Measurements from ENCODE around the gene RUNX1.

Gene RUNX1

DNA sequence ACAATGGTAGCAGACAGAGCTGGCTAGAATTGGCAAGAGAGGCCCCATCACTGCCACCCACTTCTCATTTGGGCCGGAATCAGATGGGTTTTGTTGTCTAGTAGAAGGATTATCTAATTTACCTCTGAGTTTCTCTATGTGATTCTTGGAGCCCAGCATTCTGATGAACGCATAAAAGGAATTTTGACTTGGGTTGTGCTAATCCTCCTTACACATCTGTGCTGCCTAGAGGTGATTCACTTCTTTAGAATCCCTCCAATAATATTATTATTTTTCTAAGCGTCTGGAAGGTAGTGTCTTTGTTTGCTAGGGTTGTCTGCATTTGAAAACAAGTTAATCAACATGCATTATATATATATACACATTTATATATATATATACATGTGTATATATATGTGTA, 118.1 kb downstream of the RUNX1 start:
- in situ Hi-C loops (cut with MboI; ENCODE audit: low sequenced_read_pairs), result no loop called here

DNA sequence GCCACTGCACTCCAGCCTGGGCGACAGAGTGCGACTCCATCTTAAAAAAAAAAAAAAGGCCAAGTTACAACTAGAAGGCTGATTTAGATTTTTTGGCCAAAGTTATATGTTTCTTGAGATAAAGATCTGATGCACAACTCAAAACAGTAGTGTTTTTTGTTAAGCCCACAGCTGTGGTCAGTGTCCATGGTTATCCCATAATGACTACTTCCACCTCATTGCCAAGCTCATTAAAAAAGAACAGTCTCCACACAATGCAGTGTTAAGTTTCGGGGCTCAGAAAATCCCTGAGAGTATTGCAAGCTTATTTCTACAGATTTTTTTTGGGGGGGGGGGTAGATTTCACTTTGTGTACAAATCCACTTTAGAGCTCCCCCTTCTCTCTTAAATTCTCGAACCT, 120.5 kb downstream of the RUNX1 start:
- in situ Hi-C loops (cut with MboI; ENCODE audit: low sequenced_read_pairs), result no loop called here

DNA sequence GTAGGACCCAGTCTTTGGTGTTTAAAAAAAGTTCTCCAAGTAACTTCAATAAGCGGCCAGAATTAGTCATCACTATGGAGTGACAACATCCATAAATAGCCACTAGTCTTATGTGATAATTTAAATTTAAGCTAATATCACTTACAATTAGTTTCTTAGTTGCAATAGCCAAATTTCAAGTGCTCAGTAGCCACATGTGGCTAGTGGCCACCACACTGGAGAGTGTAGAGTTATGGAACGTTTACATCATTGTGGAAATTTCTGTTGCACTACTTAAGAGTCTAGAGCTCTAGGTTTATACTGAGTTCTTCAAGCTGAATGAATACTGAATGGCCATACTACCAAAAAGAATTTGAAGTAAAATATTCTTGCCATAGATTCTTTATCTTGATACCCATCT, 121.1 kb downstream of the RUNX1 start:
- in situ Hi-C loops (cut with MboI; ENCODE audit: low sequenced_read_pairs), result no loop called here

DNA sequence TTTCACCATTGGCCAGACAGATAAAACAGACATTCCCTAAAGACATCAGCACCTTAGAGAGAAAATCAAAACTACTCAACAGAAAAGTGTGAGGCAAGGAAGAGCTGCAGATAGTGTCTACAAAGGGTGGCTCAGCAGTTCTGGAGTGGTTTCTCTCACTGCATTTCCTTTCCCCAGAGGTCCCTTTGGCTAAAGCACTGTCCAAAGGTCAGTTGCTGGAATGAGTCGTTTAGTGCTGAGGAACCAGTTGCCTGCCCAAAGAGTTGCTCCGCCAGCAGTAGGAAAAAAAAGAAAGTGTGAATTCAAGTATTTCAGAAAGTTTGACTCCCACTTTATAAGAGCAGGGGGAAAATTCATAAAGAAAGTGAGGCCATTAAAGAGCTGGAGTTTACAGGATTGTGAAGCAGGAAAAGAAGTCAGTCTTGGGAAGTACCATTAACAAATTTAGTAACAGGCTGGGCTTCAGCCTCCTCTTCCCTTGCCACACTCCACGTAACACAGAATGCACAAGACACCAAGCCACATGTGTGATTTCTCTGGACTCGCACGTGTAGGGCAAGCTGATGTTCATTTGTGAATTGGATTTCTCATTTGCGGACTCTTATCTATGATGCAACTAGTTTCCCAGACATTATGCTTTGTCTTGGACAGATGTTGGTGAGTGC, 122.2 kb downstream of the RUNX1 start:
- in situ Hi-C loops (cut with MboI; ENCODE audit: low sequenced_read_pairs), result no loop called here

DNA sequence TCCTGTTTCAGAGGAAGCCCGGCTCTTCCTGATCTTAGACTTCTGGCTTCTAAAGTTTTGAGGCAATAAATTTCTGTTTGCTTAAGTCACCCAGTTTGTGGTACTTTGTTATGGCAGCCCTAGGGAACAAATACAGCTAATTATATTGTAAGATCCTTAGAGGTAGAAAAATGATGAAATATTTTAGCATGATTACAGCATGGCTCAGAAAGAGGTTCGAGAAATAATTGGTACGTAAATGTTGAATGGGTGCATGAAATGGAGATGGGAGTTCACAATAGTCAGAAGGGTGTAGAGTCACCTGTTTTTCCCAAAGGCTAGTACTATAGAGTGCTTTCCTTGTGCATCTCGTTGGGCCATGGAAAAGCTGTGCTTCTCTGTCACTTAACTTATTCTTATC, 123.5 kb downstream of the RUNX1 start:
- in situ Hi-C loops (cut with MboI; ENCODE audit: low sequenced_read_pairs), result no loop called here

DNA sequence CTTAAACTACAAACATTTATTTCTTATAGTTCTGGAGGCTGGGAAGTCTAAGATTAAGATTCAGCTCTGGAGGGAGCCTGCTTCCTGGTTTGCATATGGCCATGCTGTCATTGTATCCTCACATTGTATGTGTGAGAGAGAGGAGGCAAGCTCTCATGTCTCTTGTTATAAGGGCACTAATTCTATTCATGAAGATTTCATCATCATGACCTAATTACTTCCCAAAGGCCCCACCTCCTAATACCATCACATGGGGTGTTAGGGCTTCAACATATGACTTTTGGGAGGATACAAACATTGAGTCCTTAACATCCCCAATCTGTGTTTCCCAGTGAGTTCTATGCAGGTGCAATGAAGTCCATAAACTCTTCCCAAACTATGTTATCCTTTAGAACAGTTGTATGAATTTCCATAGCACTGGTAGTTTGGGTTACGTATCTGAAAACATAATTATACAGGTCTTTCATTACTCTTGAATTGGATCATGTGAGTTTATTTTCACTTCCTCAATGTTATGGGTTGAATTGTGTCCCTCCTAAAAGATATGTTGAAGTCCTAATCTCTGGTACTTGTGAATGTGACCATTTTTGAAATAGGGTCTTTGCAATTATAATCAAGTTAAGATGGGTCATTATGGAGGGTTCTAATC, 124.2 kb downstream of the RUNX1 start:
- in situ Hi-C loops (cut with MboI; ENCODE audit: low sequenced_read_pairs), result no loop called here

DNA sequence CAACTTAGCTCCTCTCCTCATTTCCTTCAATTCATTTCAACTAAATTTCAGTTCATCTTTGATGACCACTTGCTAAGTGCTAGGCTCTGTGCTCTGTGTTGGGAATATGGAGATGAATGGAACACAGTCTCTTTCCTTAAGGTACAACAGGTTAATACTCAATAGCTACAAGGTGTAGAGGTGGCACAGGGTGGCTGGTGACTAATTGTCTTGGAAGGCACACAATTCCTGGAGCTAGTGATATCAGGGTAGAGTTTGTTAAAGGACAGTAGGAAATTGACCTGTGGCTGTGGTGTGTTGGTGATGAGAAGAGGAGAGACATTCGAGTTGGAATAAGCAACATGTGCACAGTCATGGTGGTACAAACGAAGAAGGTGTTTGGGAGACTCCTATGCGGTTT, 124.9 kb downstream of the RUNX1 start:
- in situ Hi-C loops (cut with MboI; ENCODE audit: low sequenced_read_pairs), result no loop called here

DNA sequence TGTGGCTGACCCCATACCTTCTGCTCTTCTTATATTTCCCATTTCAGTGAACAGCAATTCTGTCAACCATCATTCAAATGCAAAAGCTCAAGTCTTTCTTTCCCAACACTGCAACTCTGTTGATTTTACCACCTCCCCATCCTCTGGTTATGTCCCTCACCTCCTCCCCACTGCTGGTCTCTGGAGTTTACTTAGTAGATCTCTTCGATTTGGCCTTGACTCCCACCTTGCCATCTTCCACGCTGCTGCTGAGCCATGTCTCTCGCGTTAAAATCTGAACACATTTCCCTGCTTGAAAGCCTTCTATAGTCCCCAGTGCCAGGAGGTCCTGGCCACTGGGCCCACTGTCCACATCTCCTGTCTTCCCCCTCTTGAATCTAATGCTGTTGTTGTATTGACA, 125.5 kb downstream of the RUNX1 start:
- in situ Hi-C loops (cut with MboI; ENCODE audit: low sequenced_read_pairs), result no loop called here

DNA sequence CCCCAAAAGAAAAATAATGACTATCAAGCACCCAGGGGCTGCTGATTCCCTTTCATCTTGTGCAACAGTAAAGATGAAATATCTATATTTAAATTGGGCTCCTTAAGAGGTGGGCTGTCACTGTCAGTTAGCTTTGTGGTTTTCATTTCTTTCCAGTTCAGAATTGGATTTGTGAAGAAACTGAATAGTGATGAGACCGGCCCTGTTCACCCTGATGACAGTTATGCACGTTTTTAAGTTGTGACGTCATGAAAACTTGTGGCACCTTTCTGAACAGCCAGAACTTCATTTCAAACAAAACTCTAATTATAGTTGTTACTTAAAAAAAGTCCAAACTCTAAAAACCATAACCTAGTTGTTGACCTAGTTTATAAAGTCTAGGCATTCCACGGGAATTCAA, 125.9 kb downstream of the RUNX1 start:
- in situ Hi-C loops (cut with MboI; ENCODE audit: low sequenced_read_pairs), result no loop called here

DNA sequence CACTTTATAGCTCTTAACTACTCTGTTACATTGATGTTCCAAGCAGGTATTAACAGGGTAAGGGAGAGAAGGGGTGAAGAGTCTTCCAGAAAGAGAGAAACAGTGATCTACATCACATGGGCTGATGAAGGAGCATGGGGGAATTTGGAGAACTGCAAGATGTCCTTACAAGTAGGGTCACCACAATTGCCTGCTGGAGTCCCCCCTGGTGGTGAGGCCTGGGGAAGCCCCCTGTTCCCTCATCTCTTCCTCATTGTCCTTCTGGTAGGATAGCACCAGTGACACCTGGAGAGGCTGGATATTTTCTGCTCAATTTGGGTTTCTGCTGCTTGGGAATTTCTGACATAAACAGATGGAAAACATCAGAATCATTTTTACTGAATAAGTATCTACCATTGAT, 126.6 kb downstream of the RUNX1 start:
- in situ Hi-C loops (cut with MboI; ENCODE audit: low sequenced_read_pairs), result no loop called here

DNA sequence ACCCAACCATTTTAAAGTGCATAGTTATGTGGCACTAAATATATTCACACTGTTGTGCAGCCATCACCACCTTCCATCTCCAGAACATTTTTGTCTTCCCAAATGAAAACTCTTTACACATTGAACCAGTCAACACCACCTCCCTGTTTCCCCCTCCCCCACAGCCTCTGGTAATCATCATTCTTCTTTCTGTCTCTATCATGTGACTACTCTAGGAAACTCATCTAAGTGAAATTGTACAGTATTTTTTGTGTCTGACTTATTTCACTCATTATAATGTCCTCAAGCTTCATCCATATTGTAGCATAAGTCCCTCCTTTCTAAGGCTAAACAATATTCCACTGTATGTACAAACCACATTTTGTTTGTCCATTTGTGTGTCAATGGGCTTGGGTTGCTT, 128.0 kb downstream of the RUNX1 start:
- in situ Hi-C loops (cut with MboI; ENCODE audit: low sequenced_read_pairs), result no loop called here

DNA sequence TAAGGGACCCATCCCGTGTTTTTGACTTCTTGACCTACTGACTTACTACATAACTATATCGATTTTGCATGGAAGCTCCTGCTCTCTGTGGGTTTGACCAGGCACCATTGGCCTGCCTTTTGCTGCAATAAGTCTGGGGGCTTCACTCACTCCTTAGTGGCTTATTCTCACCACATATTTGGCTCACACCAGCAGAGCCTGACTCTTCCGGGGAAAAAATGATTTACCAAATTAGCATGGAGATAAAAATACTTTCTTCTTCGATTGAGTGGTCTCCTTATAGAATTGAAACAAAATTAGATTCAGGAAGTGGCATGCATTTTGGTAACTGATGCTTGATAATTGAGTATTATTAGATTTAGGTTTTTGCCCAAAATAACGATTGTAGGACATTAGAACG, 129.7 kb downstream of the RUNX1 start:
- in situ Hi-C loops (cut with MboI; ENCODE audit: low sequenced_read_pairs), result no loop called here

DNA sequence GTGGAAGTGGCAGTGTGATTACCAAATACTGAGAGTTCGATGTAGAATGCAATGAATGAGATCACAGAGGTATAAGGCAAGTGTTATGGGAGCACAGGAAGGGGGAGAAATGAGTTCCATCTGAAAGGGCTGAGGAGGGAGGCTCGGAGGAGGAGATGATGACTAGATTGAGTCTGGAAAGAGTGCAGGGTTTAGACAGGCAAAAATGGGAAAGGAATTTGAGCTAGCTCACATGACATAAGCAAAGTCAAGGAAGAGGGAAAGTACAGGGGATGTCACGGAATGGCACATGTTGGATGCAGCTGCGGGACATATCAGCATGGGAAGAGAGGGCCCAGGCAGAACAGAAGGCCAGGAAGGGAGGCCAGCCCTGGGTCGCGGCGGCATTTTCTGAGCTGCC, 132.7 kb downstream of the RUNX1 start:
- in situ Hi-C loops (cut with MboI; ENCODE audit: low sequenced_read_pairs), result no loop called here

DNA sequence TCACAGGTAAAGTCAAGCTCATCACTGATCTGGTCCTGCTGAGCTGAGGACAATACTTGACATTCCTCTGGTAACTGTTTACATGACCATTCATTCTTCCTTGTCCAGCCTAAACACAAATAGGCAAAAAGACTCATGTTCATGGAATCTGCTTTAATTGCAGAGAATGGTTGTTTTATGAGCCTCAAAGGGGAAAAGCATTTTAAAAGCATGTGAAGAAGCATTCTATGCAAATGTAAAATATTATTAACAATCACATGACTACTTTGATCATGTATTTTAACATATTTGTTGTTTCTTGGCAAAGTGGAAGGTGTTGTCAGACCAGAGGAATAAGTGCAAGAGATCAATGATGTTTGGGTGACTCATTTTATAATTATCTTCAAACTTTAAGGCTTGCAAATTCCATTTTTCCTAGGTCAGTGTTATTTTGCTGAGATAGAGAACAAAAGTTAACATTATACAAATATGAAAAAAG, 133.7 kb downstream of the RUNX1 start:
- in situ Hi-C loops (cut with MboI; ENCODE audit: low sequenced_read_pairs), result no loop called here

DNA sequence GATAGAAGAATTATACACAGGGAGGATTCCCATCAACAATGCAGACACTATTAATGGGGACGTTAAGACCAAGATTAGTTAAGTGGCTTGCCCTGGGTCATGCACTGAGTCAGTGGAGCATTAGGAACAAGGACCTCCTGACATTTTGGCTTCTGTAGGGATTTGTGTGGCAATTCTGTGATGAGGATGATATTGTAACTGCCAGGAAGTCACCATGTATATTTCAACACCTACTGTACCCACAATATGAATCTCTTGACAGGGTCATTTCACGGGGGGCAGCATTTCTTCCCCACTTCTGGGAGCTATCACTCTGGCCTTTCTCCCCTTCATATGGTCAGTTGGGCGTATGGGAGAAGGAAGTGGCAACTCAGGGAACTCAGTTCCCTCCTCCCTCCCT, 134.9 kb downstream of the RUNX1 start:
- in situ Hi-C loops (cut with MboI; ENCODE audit: low sequenced_read_pairs), result no loop called here

DNA sequence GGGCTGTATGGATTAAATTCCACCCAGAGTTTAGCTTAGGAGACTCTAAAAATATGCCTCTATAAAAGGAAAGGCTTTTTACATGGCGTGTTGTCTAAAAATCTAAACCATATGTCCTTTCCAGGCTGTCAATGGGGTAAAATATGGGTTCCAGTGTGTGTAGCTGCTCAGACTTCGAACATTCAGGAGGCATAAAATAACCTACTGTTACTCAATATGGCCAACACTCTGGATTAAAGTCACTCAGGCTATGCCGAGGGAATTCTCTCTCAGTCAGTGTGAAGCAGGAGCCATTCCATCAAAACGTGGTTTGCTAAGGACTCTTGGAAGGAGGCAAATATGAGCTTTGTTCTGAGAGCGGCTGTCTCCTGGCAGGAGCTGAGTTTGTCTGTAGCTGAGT, 135.3 kb downstream of the RUNX1 start:
- in situ Hi-C loops (cut with MboI; ENCODE audit: low sequenced_read_pairs), result no loop called here

DNA sequence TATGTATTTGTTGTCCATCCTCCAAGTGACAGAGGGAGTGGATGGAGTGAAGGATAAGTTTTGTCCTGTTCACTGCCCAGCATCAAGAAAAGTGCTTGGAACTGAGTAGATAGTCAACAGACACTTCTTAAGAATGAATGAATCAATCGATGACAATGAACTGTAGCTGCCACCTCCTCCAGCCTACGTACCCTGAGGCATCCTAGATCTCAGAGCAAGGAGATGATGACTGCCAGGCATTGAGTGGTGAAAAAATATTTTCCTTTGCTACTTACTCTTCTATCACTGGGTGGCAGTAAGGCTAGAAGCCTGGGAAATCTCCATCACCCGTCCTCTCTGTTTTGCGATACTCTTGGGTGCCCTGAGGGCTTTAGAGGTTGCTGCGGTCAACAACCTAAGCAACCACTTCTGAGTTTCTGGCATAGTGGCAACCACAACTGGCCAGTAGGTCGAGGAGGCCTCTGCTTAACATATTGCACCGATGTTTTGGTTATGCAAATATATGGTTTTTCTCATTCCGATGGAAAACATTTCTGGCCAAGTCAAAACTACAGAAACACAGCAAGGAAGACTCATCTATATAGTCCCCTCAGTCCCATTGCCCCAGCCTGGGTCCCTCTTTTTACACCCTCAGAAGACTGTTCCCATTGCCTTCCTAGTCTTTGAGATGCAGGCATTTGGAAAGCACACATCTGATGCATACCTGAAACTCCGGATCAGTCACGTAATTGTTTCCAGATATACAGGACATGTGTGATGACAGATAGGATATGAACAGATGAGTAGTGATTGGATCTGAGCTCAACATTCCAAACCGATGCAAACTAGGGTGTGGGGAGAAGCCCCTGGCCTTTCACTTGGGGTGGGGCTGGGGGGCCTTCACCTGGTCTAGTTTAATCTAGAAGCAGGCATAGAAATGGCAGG, 136.8 kb downstream of the RUNX1 start:
- in situ Hi-C loops (cut with MboI; ENCODE audit: low sequenced_read_pairs), result no loop called here

DNA sequence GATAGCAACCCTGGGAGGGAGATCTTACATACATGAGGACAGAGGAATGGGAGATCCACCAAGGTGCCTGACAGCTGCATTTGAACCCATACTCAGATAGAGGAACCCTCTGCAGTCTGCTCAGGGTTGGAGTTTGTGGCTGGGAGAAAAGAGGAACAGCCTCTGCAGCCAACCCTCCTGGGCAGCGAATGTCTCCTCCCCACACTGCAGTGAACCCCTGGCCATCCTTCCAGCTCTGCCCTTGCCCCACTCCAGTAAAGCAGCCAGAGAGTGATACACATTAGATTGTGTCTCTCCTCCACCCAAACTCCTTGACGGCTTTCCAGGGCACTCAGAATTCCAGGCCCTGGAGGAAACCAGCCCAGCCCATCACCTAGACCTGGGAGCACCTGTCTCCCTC, 137.7 kb downstream of the RUNX1 start:
- in situ Hi-C loops (cut with MboI; ENCODE audit: low sequenced_read_pairs), result no loop called here

DNA sequence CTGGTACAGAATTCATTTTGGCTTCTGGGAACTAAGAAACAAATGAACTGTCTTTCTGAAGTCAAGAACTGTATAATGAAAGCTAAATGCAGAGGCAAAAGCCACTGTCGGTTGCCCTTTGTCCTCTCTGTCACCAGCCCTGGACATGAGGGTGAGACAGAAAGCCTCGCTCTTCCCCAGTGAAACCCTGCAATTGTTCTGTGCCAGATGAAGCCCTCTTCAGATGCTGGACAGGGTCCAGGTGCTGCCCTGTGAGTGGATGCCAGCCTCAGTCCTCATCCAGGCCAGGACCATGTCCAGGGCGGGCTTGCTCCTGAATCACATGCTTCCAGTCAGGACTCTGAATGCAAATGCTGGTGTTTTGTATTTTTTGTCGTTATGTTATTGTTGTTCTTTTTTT, 138.7 kb downstream of the RUNX1 start:
- in situ Hi-C loops (cut with MboI; ENCODE audit: low sequenced_read_pairs), result no loop called here

DNA sequence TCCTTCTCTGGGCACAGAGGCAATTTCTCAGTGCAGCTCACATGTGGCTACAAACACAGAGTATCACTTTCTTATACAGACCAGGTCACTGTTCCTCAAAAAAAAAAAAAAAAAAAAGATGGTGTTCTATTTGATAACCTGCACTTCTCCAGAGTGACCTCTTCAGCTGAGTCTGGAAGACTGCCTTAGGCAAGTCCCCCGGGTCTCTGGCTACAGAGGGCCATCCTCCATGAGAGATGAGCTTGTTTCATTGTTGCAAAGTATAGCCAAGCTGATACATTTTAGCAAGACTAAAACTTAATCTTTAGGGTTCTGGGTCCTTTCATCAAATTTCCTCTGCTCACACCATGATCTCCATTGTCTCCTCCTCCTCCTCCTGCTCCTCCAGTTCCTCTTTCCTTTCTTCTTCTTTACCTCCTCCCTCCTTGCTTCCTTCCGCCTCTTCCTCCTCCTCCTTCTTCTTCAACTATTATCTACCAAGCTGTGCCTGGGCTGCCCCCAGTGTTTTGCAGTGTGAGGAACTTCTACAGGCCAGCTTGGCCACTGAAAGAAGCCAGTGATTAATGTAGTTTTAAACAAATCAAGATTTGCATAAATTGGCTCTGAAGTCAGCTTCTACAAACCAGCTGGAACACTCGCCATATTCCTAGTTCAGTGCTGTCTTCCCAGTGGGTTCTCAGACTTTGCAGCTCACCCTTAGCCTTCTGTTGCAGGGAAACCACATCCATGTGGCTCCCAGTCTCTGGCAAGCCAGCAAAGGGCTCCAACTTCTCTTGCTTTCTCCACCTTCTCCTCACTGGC, 139.4 kb downstream of the RUNX1 start:
- in situ Hi-C loops (cut with MboI; ENCODE audit: low sequenced_read_pairs), result no loop called here

DNA sequence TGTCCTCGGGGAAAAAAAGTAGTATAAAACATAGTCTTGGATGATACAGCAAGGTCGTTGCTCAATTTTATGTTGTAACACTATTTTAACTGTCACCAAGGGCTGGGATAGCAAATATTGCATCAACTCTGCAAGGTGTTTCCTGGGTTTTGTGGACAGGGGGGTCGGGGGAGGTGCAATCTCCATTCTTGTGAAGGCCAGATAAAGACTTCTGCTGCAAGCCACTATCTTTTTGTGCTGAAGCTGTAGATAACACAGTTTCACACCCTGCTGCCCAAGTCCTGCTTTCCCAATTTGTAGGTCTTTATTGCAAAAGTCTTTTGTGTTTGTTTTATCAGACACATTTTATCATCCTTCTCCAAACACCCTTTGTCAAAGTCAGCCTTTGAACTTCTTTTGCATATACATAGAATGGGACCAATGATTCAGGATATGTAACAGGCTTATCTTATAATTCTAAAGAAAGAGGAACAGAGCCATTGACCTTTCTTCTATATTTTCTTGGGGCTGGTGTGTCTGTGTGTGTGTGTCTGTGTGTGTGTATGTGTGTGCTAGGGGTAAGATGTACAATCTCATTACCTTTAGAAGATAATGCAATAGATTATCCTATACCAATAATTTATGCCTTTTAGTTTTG, 140.6 kb downstream of the RUNX1 start:
- in situ Hi-C loops (cut with MboI; ENCODE audit: low sequenced_read_pairs), result no loop called here
